ENCODE data around the gene ZBTB40. TPM values are rescaled to one million over a fixed set of nuclear protein-coding genes. Genes with fewer than 3 reads are reported as not detected.

ZBTB40 gene
- total RNA-seq, 1 donor from 2014 or later = 7.4 TPM

GRCh38 chr1:22547818-22548462 lies 96.3 kb downstream of the ZBTB40 start:
- peaks cover 17% of the 10 kb centered on the region for H3K27me3 ChIP-seq (ENCODE audit: control insufficient read depth, insufficient read depth, low read length)

GRCh38 chr1:22550021-22550420 lies 98.4 kb downstream of the ZBTB40 start:
- FAIRE-seq (no peak), DNase-seq (ENCODE audit: low read depth) (no peak)
- H3K4me3 ChIP-seq (ENCODE audit: low read depth, low read length) = no peak overlapping the region
- no peaks in the 10 kb centered on the region for H3K36me3 ChIP-seq (ENCODE audit: control insufficient read depth, insufficient read depth, low read length)
- TF ChIP-seq CTCF (IDR thresholded peaks at IDR 0.05; ENCODE audit: insufficient read depth, low read length, severe bottlenecking) = no peak
- H3K27me3 ChIP-seq (ENCODE audit: control insufficient read depth, insufficient read depth, low read length) = peaks cover 25% of the 10 kb centered on the region

More at GRCh38 chr1:22547818-22548462, 96.3 kb downstream of the ZBTB40 start:
- Histone ChIP-seq H3K36me3 (ENCODE audit: control insufficient read depth, insufficient read depth, low read length) (no peaks in the 10 kb centered on the region), H3K4me3 (ENCODE audit: low read depth, low read length) (no peak overlapping the region)
- FAIRE-seq (no peak), DNase-seq (ENCODE audit: low read depth) (no peak)
- TF ChIP-seq CTCF (IDR thresholded peaks at IDR 0.05; ENCODE audit: insufficient read depth, low read length, severe bottlenecking) = no peak

GRCh38 chr1:22551591-22551990 lies 99.9 kb downstream of the ZBTB40 start:
- Histone ChIP-seq H3K27me3 (ENCODE audit: control insufficient read depth, insufficient read depth, low read length) (peaks cover 21% of the 10 kb centered on the region), H3K4me3 (ENCODE audit: low read depth, low read length) (no peak overlapping the region), H3K36me3 (ENCODE audit: control insufficient read depth, insufficient read depth, low read length) (no peaks in the 10 kb centered on the region)
- TF ChIP-seq CTCF (IDR thresholded peaks at IDR 0.05; ENCODE audit: insufficient read depth, low read length, severe bottlenecking) = no peak
- FAIRE-seq (no peak), DNase-seq (ENCODE audit: low read depth) (no peak)

GRCh38 chr1:22552021-22552420 lies 100.4 kb downstream of the ZBTB40 start:
- Histone ChIP-seq H3K4me3 (ENCODE audit: low read depth, low read length) (no peak overlapping the region), H3K36me3 (ENCODE audit: control insufficient read depth, insufficient read depth, low read length) (no peaks in the 10 kb centered on the region), H3K27me3 (ENCODE audit: control insufficient read depth, insufficient read depth, low read length) (peaks cover 19% of the 10 kb centered on the region)
- DNase-seq (ENCODE audit: low read depth) (no peak), FAIRE-seq (no peak)
- no peak for TF ChIP-seq CTCF (IDR thresholded peaks at IDR 0.05; ENCODE audit: insufficient read depth, low read length, severe bottlenecking)

- DNase-seq (ENCODE audit: low read depth) (no peak), FAIRE-seq (no peak)
- TF ChIP-seq CTCF (IDR thresholded peaks at IDR 0.05; ENCODE audit: insufficient read depth, low read length, severe bottlenecking) = no peak
- Histone ChIP-seq H3K27me3 (ENCODE audit: control insufficient read depth, insufficient read depth, low read length) (peaks cover 16% of the 10 kb centered on the region), H3K4me3 (ENCODE audit: low read depth, low read length) (no peak overlapping the region), H3K36me3 (ENCODE audit: control insufficient read depth, insufficient read depth, low read length) (no peaks in the 10 kb centered on the region)
Observed at GRCh38 chr1:22553104-22553880, 101.6 kb downstream of the ZBTB40 start.

Data from bronchial epithelial cell (primary cell).